HG03565 (cell line): Measurements from ENCODE around the gene GNB1.
A peak's percentile ranks its signal among the peaks of the same experiment; 100 is the strongest.

Experiments
- ATAC-seq: cut with Tn5 transposase; IDR thresholded peaks from one replicate; pipeline ENCODE4 v1.9.1; 2021; ENCODE audit warnings: mild to moderate bottlenecking, moderate library complexity; ENCODE audit not compliant: unreplicated experiment

Gene GNB1

DNA sequence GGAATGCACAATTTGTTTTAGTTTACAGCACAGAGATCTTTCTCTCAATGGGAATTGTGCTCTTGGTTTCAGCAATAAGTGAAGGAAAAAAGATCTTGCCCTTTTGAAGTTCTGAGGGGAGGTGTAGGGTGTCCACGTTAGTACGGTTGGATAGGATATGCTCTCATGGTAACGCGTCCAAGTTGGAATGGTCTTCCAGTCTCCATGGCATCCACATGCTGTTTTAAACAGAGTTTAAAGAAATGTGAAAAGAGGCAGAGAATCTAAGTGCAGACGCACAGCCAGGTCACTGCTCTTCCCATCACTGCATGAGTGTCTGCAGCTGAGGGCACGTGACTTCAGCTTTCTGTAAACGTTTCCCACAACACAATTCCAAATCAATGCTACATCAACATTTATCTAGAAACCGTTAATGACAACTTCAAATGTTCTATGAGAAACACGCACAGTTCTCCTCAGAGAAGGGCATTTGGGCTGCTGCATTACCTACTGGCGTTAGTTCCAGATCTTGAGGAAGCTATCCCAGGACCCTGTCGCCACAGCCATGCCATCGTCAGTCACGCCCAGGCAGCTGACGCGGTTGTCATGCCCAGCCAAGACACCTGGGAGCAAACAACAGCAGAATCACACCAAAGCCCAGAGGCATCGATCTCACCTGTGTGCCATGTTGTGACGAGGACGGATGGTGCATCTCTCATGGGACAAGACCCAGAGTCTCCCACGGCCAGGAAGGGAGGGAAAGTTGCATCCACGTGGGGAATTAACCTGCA lies 103.9 kb downstream of the GNB1 start:
- no peak for ATAC-seq

GRCh38 chr1:1785666-1786065 lies 105.2 kb downstream of the GNB1 start:
- ATAC-seq = no peak

DNA sequence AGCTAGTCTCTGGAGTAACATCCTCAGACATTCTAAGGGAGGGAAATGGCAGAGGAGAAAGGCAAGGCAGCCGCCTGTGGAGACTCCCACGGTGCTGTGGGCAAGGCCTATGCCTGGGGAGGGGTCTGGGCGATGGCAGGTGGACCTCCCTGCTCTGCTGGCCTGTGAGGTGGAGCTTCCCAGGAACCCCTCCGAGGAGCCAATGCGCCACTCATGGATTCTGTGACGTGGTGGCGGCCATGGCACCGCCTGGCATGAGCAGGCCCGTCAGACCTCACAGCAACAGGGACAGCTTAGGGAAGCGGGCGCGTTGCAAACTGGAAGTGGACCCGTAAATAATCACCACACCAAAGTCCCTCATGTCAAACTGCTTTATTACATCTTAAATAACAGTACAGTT lies 106.0 kb downstream of the GNB1 start:
- no peak for ATAC-seq

- no peak for ATAC-seq
Measured at GRCh38 chr1:1783320-1783719, 107.6 kb downstream of the GNB1 start.

DNA sequence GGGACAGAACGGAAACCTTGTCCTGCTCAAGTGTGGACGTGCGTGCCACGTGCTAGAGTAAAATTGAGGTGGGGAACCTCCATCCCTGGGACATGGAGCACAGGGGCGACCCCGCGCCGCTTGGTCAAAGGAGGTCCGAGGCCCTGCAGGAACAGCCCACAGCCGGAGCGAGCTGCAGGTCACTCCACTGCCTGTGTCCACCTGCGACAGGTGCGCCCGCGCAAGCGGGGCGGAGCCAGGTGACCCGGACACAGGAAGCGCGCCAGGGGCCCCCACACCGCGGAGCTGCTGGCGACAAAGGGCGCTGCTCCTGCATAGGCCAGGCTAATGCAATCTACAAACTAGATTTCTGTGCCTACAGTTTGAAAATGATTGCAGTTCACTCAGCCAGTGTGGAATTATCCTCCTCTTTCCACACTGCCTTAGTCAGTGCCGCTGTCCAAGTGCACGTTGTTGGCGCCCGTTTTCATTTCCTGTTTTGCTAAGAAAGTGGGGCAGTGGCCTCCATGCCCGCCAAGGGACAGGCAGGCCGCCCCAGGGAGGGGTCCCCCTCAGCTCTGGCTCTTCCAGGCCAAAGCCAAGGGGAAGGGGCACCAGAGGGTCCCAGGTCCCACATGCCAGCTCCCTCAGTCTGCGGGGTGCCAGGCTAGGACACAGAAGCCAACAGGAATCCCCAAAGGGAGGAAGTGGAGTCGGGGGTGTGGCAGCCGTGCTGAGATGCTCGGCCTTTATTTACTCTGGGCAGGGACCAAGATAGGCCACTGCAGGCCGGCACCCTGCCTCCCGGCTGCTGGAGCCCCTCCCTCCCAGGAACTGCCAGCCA lies 108.3 kb downstream of the GNB1 start:
- ATAC-seq = no peak

GRCh38 chr1:1781526-1781903 lies 109.4 kb downstream of the GNB1 start:
- no peak for ATAC-seq

DNA sequence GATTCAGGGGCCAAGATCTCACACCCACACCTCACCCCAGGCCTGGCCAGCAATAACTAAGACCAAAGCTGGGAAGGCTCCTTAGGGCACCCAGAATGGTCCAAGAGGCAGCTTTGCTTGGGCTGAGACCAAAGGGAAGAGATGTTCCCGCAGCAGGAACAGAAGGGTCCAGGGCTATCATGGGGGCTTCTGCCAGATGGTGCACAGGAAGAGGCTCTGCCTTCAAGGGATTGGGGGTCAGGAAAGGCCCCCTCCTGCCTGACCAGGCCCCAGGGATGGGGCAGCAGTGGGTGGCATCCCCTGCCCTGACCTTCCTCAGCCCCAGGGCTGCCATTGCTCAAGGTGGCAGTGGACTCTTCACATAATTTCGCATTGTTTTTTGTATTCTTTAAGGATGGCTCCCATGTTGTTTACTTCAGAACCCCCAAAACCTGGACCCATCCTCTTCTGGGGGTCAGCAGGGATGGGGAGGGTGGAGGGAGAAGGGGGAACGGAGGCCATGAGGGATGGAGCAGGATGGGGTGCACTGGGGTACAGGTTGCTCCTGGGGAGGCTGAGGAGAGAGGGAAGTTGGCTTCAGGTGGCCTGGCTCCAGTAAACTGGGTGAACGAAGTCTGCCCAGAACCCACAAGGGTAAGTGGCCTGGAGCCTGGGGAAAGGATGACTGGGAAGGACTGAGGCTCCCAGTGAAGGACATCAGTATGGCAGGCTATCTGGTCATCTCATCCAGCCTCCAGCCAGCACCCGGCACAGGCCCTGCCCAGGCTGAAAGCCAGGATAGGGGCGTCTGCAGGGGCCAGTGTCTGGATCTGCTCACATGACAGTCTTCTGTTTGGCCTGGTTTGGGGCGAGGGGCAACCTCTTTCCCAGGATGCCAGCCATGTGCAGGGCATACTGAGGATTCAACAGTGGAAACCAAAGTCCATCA lies 110.0 kb downstream of the GNB1 start:
- ATAC-seq = no peak

- peak; percentile 29 for ATAC-seq
Measured at GRCh38 chr1:1779691-1780597, 110.9 kb downstream of the GNB1 start.

- ATAC-seq = no peak
Measured at GRCh38 chr1:1779320-1779675, 111.6 kb downstream of the GNB1 start.

GRCh38 chr1:1778663-1779319 lies 112.1 kb downstream of the GNB1 start:
- ATAC-seq = peak; percentile 42

- peak; percentile 15 for ATAC-seq
Measured at GRCh38 chr1:1777950-1778662, 112.8 kb downstream of the GNB1 start, which contains the start of gene NADK. Gene NADK, minus strand, starts transcription at chr1:1778470. Its CDS starts 13,064 bp downstream, at chr1:1765406.

GRCh38 chr1:1777583-1777899 lies 113.3 kb downstream of the GNB1 start:
- no peak for ATAC-seq

DNA sequence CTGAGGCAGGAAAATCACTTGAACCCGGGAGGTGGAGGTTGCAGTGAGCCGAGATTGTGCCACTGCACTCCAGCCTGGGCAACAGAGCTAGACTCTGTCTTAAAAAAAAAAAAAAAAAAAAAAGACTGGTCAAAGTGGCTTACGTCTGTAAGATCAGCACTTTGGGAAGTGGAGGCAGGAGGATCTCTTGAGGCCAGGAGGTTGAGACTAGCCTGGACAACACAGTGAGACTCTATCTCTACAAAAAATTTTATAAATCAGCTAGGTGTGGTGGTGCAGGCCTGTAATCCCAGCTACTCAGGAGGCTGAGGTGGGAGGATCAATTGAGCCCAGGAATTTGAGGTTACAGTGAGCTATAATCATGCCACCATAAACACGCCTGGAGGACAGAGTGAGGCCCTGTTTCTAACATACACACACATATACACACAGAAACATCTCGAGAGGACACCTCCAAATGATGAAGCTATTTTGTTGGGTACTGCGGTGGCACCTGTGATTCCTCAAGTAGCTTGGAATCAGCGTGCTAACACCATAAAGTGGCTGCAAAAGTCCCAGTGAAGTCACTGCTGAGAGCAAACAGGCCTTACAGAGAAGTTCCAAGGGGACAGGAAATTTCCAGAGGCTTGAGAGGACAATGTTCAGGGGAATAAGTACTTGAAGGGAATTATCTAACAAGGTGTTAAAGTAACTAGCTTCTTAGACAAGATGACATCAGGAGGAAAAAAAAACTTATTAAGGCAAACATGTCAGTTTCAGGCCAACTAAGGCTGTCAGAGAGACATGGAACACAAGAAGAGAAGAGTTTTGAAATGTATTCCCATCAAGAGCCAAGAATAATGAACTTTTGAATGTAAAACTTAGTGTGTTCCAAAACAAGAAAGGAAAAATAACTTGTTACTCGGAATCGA lies 114.0 kb downstream of the GNB1 start:
- ATAC-seq = no peak

DNA sequence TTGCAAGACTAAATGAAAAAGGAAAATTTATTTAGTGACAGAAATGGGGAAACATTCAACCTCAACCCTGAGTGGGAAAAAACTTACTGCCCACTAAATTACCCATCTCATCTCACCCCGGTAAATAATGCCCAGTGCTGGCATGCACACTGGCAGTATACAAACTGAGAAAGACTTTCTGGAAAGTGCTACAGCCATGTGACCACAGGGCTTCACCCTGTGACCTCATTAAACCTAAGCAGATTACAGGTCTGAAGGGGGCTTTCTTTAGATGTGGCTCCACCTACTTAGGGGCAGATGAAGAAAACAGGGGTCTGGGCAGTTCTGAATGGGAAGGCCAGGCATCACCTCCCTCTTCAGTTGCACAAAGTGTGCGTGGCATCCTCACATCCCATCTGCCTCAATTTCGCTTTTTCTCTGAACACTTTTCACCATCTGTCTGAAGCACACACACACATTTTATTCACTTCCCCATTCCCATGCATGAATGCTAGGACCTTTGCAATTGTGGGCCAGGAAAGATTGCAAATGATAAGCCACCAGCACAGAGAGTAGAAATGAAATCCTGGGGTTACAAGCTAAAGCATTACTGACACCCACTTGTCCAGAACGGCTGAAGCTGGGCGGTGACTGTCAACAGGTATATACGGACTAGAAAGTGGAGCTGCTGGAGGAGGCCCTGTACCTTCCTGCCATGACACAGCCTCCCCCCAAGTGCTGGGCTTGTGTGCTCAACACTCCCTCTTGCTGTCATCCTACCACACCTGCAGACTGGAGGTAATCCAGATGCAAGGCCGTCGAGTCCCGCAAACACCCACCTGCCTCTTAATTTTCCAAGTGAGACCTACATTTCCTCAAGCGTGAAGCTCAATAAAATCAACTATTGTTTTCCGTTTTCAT lies 115.3 kb downstream of the GNB1 start:
- ATAC-seq = no peak

DNA sequence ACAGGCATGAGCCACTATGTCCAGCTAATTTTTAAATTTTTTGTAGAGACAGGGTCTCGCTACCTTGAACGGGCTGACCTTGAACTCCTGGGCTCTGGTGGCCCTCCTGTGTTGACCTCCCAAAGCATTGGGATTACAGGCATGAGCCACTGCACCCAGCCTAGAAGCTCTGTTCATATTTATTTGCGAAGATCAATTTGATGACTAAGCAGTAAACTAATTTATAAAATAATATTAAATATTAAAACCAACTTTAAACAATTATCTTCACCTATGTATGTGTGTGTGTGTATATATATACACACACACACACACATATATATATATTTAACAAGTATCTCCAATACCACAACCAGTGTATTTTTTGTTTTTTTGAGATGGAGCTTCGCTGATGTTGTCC lies 117.0 kb downstream of the GNB1 start:
- no peak for ATAC-seq

- ATAC-seq = no peak
Measured at GRCh38 chr1:1771096-1771495, 119.8 kb downstream of the GNB1 start.

DNA sequence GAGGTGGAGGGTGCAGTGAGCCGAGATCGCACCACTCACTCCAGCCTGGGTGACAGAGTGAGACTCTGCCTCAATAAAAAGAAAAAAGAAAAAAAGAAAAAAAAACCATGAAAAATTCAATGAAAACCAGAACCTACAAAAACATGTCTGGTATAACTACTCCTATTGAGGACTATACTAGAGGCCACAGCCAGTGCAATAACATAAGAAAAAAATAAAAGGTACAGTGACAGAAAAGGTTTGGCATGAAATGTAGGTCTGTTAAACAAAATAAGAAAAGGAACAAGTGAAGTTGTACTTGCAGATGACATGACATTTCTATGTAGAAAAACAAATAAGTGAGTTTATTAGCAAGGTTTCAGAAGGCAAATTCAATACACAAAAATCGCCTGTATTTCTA lies 120.8 kb downstream of the GNB1 start:
- no peak for ATAC-seq
